Measurements from ENCODE around the gene YARS1.

YARS1 gene

GRCh38 chr1:32729254-32730046 lies 87.7 kb downstream of the YARS1 start:
- in situ Hi-C loops (cut with MboI; ENCODE audit: low pct_unique_long_range_greater_than_20kb, low sequenced_read_pairs) = no loop called here
- no peak for DNase-seq

DNA sequence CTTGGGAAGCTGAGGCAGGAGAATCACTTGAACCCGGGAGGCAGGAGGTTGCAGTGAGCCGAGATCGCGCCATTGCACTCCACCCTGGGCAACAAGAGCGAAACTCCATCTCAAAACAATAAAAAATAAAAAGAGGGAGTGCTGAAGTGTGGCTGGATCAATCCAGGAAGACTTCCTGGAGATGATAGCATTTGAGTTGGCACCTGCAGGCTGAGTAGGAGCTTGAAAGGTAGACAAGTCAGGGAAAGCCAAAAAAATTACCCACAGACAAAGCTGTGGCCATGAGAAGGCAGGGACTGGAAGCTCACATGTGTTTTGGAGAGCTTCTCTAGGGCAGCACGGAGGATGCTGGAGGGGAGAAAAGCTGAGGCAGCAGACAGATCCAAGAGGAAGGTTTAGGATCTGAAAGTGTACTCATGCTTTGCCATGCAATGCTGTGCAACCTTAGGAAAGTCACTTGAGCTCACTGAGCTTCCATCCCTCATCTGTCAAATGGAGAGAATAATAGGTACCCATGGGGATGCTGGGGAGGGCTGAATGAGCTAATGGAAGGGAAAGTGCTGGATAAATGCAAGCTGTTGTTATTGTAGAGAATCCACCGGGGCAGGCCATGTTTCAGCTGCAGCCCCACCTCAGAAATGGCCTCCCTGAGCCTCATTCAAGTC lies 88.6 kb downstream of the YARS1 start:
- DNase-seq = no peak
- in situ Hi-C loops (cut with MboI; ENCODE audit: low pct_unique_long_range_greater_than_20kb, low sequenced_read_pairs) = no loop called here

GRCh38 chr1:32727876-32728275 lies 89.3 kb downstream of the YARS1 start:
- in situ Hi-C loops (cut with MboI; ENCODE audit: low pct_unique_long_range_greater_than_20kb, low sequenced_read_pairs) = no loop called here

DNA sequence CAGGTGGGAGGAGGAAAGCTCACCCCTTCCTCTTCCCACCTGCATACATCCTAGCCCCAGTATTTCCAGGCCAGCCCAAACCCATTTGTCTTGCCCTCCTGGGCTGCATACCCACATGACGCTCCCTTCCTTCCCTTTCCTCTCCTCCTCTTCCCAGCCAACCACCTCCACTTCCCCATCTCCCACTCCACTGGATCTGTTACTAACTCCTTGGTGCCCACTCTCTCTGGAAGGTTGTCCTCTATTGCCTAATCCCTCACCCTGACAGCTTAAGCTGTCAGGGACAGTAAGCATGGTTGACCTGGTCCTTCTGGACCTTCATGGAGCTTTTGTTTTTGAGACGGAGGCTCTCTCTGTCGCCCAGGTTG lies 91.6 kb downstream of the YARS1 start:
- in situ Hi-C loops (cut with MboI; ENCODE audit: low pct_unique_long_range_greater_than_20kb, low sequenced_read_pairs) = no loop called here
- no peak for DNase-seq

More at GRCh38 chr1:32727876-32728275, 89.3 kb downstream of the YARS1 start:
- DNase-seq = no peak

Measured in KBM-7 (cell line).